Inferior parietal cortex (tissue), 1 donor: ENCODE data around the gene RWDD4.
A peak's percentile ranks its signal among the peaks of the same experiment; 100 is the strongest.

ENCODE experiments used
- DNase-seq: peaks from one replicate; pipeline ENCODE4 v3.0.0-alpha.2; 2016; ENCODE audit errors: extremely low spot score

The RWDD4 gene

GRCh38 chr4:183659029-183659871, at the start of gene RWDD4, which contains the start of gene TRAPPC11:
TSS of gene RWDD4 (minus strand) at chr4:183659185. CDS start at chr4:183658952, 233 bp downstream.
TSS of gene TRAPPC11 (plus strand) at chr4:183659293. CDS start at chr4:183663868, 4,575 bp downstream.
- DNase-seq = peak; percentile 97

GRCh38 chr4:183702492-183702891, 43.5 kb upstream of the RWDD4 start:
- no peak for DNase-seq

GRCh38 chr4:183700407-183700806, 41.4 kb upstream of the RWDD4 start:
- no peak for DNase-seq

GRCh38 chr4:183698909-183699308, 39.9 kb upstream of the RWDD4 start:
- no peak for DNase-seq

GRCh38 chr4:183691897-183692296, 32.9 kb upstream of the RWDD4 start:
- no peak for DNase-seq

- DNase-seq = no peak
Measured at GRCh38 chr4:183691006-183691405, 32.0 kb upstream of the RWDD4 start.

- no peak for DNase-seq
Measured at GRCh38 chr4:183688216-183688615, 29.2 kb upstream of the RWDD4 start.

GRCh38 chr4:183686461-183686860, 27.5 kb upstream of the RWDD4 start:
- DNase-seq = no peak

GRCh38 chr4:183681119-183681518, 22.1 kb upstream of the RWDD4 start:
- DNase-seq = no peak

GRCh38 chr4:183675625-183676024, 16.6 kb upstream of the RWDD4 start:
- no peak for DNase-seq

- DNase-seq = no peak
Measured at GRCh38 chr4:183674153-183674552, 15.2 kb upstream of the RWDD4 start.

GRCh38 chr4:183670960-183671555, 12.1 kb upstream of the RWDD4 start:
- no peak for DNase-seq

- no peak for DNase-seq
Measured at GRCh38 chr4:183670251-183670650, 11.3 kb upstream of the RWDD4 start.

GRCh38 chr4:183666088-183666487, 7.1 kb upstream of the RWDD4 start:
- DNase-seq = no peak

- DNase-seq = no peak
Measured at GRCh38 chr4:183659872-183660242, 872 bp upstream of the RWDD4 start.

GRCh38 chr4:183658362-183659028, 490 bp downstream of the RWDD4 start:
- no peak for DNase-seq

- DNase-seq = no peak
Measured at GRCh38 chr4:183657564-183657963, 1.4 kb downstream of the RWDD4 start.

GRCh38 chr4:183645326-183645725, 13.7 kb downstream of the RWDD4 start:
- no peak for DNase-seq

- no peak for DNase-seq
Measured at GRCh38 chr4:183639291-183639690, 19.7 kb downstream of the RWDD4 start.

GRCh38 chr4:183638436-183638835, 20.5 kb downstream of the RWDD4 start:
- no peak for DNase-seq

GRCh38 chr4:183637461-183637860, 21.5 kb downstream of the RWDD4 start:
- DNase-seq = no peak

GRCh38 chr4:183636923-183637322, 22.1 kb downstream of the RWDD4 start:
- no peak for DNase-seq

GRCh38 chr4:183636503-183636902, 22.5 kb downstream of the RWDD4 start:
- no peak for DNase-seq
